CD14-positive monocyte (primary cell): ENCODE data around the gene NHERF1. TPM values are rescaled to one million over a fixed set of nuclear protein-coding genes. Genes with fewer than 3 reads are reported as not detected.

Experiments used
- DNase-seq, 3 donors: peaks; one replicate each; pipeline ENCODE4 v3.0.0-alpha.2; 2011 to 2022
- H2AFZ ChIP-seq: 2 replicates; pipeline ENCODE4 v1.6.0; 2012; ENCODE audit warnings: mild to moderate bottlenecking, low read depth, low read length, inconsistent platforms; ENCODE audit not compliant: insufficient read depth, poor library complexity, severe bottlenecking
- H3K27ac ChIP-seq, 2 donors: 1 replicate in 1 of 2; 2 replicates in 1 of 2; pipeline ENCODE4 v1.5.1; 2012 to 2013; ENCODE audit warnings: low read length in 2 of 2, control low read depth in 1 of 2, inconsistent platforms in 1 of 2, low read depth in 1 of 2, mild to moderate bottlenecking in 1 of 2
- H3K27me3 ChIP-seq, 2 donors: one replicate each; pipeline versions ENCODE4 v1.6.0 to v1.6.1; 2011 to 2013; ENCODE audit warnings: low read length in 2 of 2; ENCODE audit not compliant: control insufficient read depth in 2 of 2, insufficient read depth in 2 of 2
- H3K36me3 ChIP-seq, 2 donors: replicated peaks in 1 of 2; 1 replicate in 1 of 2; 2 replicates in 1 of 2; pipeline versions ENCODE4 v1.5.1 to v1.6.1; 2012 to 2013; ENCODE audit warnings: low read length in 2 of 2, control low read depth in 1 of 2, inconsistent platforms in 1 of 2, mild to moderate bottlenecking in 1 of 2; ENCODE audit not compliant: insufficient read depth in 2 of 2, control insufficient read depth in 1 of 2
- H3K4me1 ChIP-seq, 2 donors: 1 replicate in 1 of 2; 2 replicates in 1 of 2; pipeline versions ENCODE4 v1.5.1 to v1.6.1; 2012 to 2013; ENCODE audit warnings: low read length in 2 of 2, control low read depth in 1 of 2, inconsistent platforms in 1 of 2, mild to moderate bottlenecking in 1 of 2, moderate library complexity in 1 of 2; ENCODE audit not compliant: insufficient read depth in 2 of 2, control insufficient read depth in 1 of 2
- H3K4me2 ChIP-seq: replicated peaks from 2 replicates; pipeline ENCODE3; 2012; ENCODE audit warnings: low read length, moderate library complexity, mild to moderate bottlenecking; ENCODE audit not compliant: poor library complexity, severe bottlenecking; ENCODE audit errors: extremely low read depth
- H3K4me3 ChIP-seq, 3 experiments: fragments of 200-600 bp in 1 of 3; sonication (generic) in 1 of 3; replicated peaks in 1 of 3; 1 replicate in 2 of 3; 2 replicates in 1 of 3; pipeline ENCODE4 v1.5.1; 2011 to 2013; ENCODE audit warnings: low read length in 3 of 3, mild to moderate bottlenecking in 3 of 3, control low read depth in 2 of 3, low read depth in 2 of 3, inconsistent platforms in 1 of 3, moderate library complexity in 1 of 3
- H3K79me2 ChIP-seq: 2 replicates; pipeline ENCODE4 v1.6.0; 2012; ENCODE audit warnings: mild to moderate bottlenecking, control low read depth, inconsistent platforms, low read length, moderate library complexity; ENCODE audit not compliant: insufficient read depth
- H3K9ac ChIP-seq: 2 replicates; pipeline ENCODE4 v1.6.0; 2017; ENCODE audit warnings: low read length, mild to moderate bottlenecking; ENCODE audit not compliant: insufficient read depth, poor library complexity, severe bottlenecking
- H3K9me3 ChIP-seq, 2 donors: replicated peaks in 1 of 2; 1 replicate in 1 of 2; 2 replicates in 1 of 2; pipeline versions ENCODE4 v1.5.1 to v1.6.1; 2012 to 2013; ENCODE audit warnings: low read length in 2 of 2, control low read depth in 1 of 2; ENCODE audit not compliant: control insufficient read depth in 1 of 2, insufficient read depth in 1 of 2
- H4K20me1 ChIP-seq: 2 replicates; pipeline ENCODE4 v1.6.0; 2012; ENCODE audit warnings: mild to moderate bottlenecking, low read length, control low read depth, moderate library complexity; ENCODE audit not compliant: insufficient read depth
- H3K27ac Mint-ChIP-seq, 7 donors: one replicate each; pipeline ENCODE4 v1.8.0; 2020; ENCODE audit warnings: mild to moderate bottlenecking in 7 of 7, mixed read lengths in 7 of 7, moderate library complexity in 6 of 7, inconsistent platforms in 2 of 7
- H3K27me3 Mint-ChIP-seq, 3 donors: one replicate each; pipeline ENCODE4 v1.8.0; 2021 to 2022; ENCODE audit warnings: low read depth in 3 of 3, mild to moderate bottlenecking in 3 of 3, mixed read lengths in 3 of 3, moderate library complexity in 3 of 3, inconsistent platforms in 1 of 3
- H3K36me3 Mint-ChIP-seq, 2 donors: one replicate each; pipeline ENCODE4 v1.8.0; 2020; ENCODE audit warnings: mixed read lengths in 2 of 2, inconsistent platforms in 1 of 2, mild to moderate bottlenecking in 1 of 2
- H3K4me1 Mint-ChIP-seq: one replicate; pipeline ENCODE4 v1.8.0; 2020; ENCODE audit warnings: mild to moderate bottlenecking, mixed read lengths
- H3K4me3 Mint-ChIP-seq, 2 donors: one replicate each; pipeline ENCODE4 v1.8.0; 2020; ENCODE audit warnings: mild to moderate bottlenecking in 2 of 2, mixed read lengths in 2 of 2, moderate library complexity in 1 of 2
- H3K9me3 Mint-ChIP-seq, 7 donors: one replicate each; pipeline ENCODE4 v1.8.0; 2020 to 2022; ENCODE audit warnings: mixed read lengths in 7 of 7, mild to moderate bottlenecking in 6 of 7, moderate library complexity in 6 of 7, inconsistent platforms in 2 of 7
- WGBS: methylation state at CpG from one replicate; pipeline ENCODE4 v1.1.5; 2013; ENCODE audit warnings: missing lambda C conversion rate; ENCODE audit not compliant: insufficient coverage; 5-methylcytosine and 5-hydroxymethylcytosine counted together
- intact Hi-C, 2 donors: fragments of 100-400 bp; cut with micrococcal nuclease; formaldehyde crosslinking; loops; one replicate each; pipeline versions ENCODE4 v1.15.0 to v1.15.1; 2023
- polyA plus RNA-seq, 3 donors: library from polyadenylated mRNA; depleted of rRNA in 1 of 3; unstranded in 2 of 3; stranded (reverse) in 1 of 3; fragments of 300-500 nt in 2 of 3; fragments of >200 nt in 1 of 3; fragmentation: Illumina TruSeq in 2 of 3; gene quantifications; 1 replicate in 2 of 3; 2 replicates in 1 of 3; pipeline ENCODE4 v1.2.3, GENCODE V29; 2012 to 2021
- TF ChIP-seq, protein P1 (sequence below): fragments of 200-600 bp; IDR thresholded peaks from one replicate; pipeline ENCODE4 v1.8.0; 2022; ENCODE audit warnings: antibody characterized with exemption, mild to moderate bottlenecking

The NHERF1 gene
- polyA plus RNA-seq, 3 donors: 79.5 to 149 (median 131) TPM

DNA sequence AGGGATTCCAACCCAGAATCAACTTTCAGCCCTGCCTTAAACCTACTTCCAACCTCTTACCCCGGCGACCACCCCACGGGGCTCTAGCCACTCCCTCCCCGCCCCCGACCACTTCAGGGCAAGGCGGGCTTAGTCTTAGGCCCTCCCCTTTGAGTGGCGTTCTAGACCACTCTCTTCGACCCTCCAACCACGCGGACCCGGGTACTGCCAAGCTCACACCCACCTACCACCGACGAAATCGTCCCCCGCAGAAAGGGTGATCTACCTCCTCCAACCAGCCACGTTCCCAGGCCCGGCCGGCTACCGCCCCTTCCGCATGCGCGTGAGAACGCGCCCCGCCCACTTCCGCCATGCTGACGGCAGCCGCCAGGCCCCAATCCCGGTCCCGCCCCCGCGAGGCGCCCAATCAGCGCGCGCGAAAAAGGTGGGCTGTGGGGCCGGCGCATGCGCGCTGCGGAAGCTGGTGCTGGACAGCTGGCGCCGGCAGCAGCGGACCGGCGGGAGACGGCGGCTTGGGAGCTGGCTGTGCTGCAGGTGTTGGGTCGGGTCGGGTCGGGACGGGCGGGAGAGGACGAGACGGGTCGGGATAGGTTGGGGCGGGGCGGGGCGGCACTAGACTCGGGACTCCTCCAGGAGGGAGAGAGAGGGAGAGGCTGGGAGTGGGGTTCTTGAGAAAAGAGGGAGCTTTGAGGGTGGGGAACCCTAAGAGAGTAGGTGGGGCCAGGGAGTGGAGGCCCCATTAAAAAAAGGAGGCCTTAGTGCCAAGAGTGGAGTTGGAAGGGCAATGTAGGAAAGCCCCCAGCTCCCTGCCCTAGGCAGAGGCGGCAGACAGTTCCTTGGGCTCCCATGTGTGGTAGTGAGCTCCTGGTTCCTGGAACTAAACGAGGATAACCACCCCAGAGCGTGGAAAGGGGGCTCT is 27.9 kb downstream of the NHERF1 start, which contains the start of gene NAT9:
Gene NAT9, minus strand, starts transcription at position 302 of the 919 bp plus-strand sequence. CDS start 647 bp downstream, outside the sequence.
- peaks cover 54% of the 10 kb centered on the region for H4K20me1 ChIP-seq
- intact Hi-C loops: no loop called here

DNA sequence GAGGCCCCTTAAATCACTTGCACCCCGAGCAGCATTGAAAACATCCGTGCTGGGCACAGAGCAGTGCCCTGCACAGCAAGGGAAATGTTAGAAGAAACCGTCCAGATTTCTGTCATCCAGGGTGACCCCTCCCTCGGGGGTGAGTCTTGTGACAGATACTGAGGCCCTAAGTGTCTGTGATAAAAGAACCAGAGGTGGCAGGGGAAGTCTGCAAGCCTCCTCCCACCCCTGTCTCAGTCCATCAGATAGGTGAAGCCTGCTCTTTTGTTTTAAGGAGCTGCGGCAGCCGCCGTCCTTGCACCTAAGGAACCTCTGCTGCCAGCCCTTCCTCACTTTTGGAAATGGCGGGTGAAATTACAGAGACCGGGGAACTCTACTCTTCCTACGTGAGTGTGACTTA is 28.6 kb downstream of the NHERF1 start:
- DNase-seq: peak in 1 of 3 donors; percentile 37
- H2AFZ ChIP-seq: no peak overlapping the region
- peaks cover 48% of the 10 kb centered on the region for H4K20me1 ChIP-seq
- H3K9me3 ChIP-seq: no peaks in the 10 kb centered on the region
- intact Hi-C loops: no loop called here
- Mint-ChIP-seq H3K9me3 (peaks cover 0 to 1% (median 0%) of the 10 kb centered on the region in 7 donors), H3K4me1 (peaks cover 73% of the 10 kb centered on the region), H3K36me3 (peaks cover 54 to 55% of the 10 kb centered on the region in 2 donors), H3K27ac (peak overlapping the region; percentile 99 to 100 (median 100)), H3K27me3 (peaks cover 0 to 4% (median 2%) of the 10 kb centered on the region in 3 donors), H3K4me3 (peak overlapping the region; percentile 87 to 95)
- peak overlapping the region; percentile 46 to 91 (median 76) for H3K4me3 ChIP-seq
- H3K36me3 ChIP-seq: peaks cover 16 to 25% of the 10 kb centered on the region in 2 donors
- H3K79me2 ChIP-seq: peaks cover 58% of the 10 kb centered on the region
- H3K4me1 ChIP-seq: peaks cover 70 to 77% of the 10 kb centered on the region in 2 donors
- peak overlapping the region; percentile 45 for H3K9ac ChIP-seq
- no peaks in the 10 kb centered on the region for H3K27me3 ChIP-seq
- H3K27ac ChIP-seq: peak overlapping the region; percentile 72 to 77
- peak overlapping the region; percentile 93 for H3K4me2 ChIP-seq
- TF ChIP-seq, protein P1, sequence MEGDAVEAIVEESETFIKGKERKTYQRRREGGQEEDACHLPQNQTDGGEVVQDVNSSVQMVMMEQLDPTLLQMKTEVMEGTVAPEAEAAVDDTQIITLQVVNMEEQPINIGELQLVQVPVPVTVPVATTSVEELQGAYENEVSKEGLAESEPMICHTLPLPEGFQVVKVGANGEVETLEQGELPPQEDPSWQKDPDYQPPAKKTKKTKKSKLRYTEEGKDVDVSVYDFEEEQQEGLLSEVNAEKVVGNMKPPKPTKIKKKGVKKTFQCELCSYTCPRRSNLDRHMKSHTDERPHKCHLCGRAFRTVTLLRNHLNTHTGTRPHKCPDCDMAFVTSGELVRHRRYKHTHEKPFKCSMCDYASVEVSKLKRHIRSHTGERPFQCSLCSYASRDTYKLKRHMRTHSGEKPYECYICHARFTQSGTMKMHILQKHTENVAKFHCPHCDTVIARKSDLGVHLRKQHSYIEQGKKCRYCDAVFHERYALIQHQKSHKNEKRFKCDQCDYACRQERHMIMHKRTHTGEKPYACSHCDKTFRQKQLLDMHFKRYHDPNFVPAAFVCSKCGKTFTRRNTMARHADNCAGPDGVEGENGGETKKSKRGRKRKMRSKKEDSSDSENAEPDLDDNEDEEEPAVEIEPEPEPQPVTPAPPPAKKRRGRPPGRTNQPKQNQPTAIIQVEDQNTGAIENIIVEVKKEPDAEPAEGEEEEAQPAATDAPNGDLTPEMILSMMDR: no peak
- 70% methylated on average over 7 of the region's 10 CpGs for WGBS

More for the DNA sequence above, 27.9 kb downstream of the NHERF1 start, which contains the start of gene NAT9:
- peak within 1 kb of the TSS; percentile 74 for H2AFZ ChIP-seq
- H3K36me3 ChIP-seq: peaks cover 23 to 25% of the 10 kb centered on the region in 2 donors
- Mint-ChIP-seq H3K4me3 (peak within 1 kb of the TSS; percentile 95 to 98), H3K27ac (peak within 1 kb of the TSS; percentile 99 to 100 (median 100)), H3K36me3 (peaks cover 54 to 55% of the 10 kb centered on the region in 2 donors), H3K27me3 (peaks cover 0 to 4% (median 2%) of the 10 kb centered on the region in 3 donors), H3K9me3 (peaks cover 0 to 1% (median 0%) of the 10 kb centered on the region in 7 donors), H3K4me1 (peaks cover 66% of the 10 kb centered on the region)
- TF ChIP-seq, protein P1: no peak
- no peaks in the 10 kb centered on the region for H3K9me3 ChIP-seq
- peaks cover 52% of the 10 kb centered on the region for H3K79me2 ChIP-seq
- WGBS: 1% methylated on average over 60 of the region's 64 CpGs
- no peaks in the 10 kb centered on the region for H3K27me3 ChIP-seq
- H3K4me1 ChIP-seq: peaks cover 63 to 71% of the 10 kb centered on the region in 2 donors
- H3K4me3 ChIP-seq: peak within 1 kb of the TSS; percentile 53 to 91 (median 76)
- H3K4me2 ChIP-seq: peak within 1 kb of the TSS; percentile 93
- H3K27ac ChIP-seq: peak within 1 kb of the TSS; percentile 72 to 81
- peak; percentile 96 to 97 (median 97) for DNase-seq
- H3K9ac ChIP-seq: peak within 1 kb of the TSS; percentile 63
